NB4 (cell line): Measurements from ENCODE around the gene PCLO.

ENCODE experiments used
- POLR2A ChIP-seq: IDR thresholded peaks from 2 replicates; pipeline ENCODE4 v1.6.1; 2011; ENCODE audit warnings: mild to moderate bottlenecking; ENCODE audit not compliant: insufficient read length; ENCODE audit errors: extremely low read depth
- TF ChIP-seq, protein P1 (sequence below): IDR thresholded peaks from one replicate; pipeline ENCODE4 v1.5.1; 2012; ENCODE audit warnings: low read depth, low read length

DNA sequence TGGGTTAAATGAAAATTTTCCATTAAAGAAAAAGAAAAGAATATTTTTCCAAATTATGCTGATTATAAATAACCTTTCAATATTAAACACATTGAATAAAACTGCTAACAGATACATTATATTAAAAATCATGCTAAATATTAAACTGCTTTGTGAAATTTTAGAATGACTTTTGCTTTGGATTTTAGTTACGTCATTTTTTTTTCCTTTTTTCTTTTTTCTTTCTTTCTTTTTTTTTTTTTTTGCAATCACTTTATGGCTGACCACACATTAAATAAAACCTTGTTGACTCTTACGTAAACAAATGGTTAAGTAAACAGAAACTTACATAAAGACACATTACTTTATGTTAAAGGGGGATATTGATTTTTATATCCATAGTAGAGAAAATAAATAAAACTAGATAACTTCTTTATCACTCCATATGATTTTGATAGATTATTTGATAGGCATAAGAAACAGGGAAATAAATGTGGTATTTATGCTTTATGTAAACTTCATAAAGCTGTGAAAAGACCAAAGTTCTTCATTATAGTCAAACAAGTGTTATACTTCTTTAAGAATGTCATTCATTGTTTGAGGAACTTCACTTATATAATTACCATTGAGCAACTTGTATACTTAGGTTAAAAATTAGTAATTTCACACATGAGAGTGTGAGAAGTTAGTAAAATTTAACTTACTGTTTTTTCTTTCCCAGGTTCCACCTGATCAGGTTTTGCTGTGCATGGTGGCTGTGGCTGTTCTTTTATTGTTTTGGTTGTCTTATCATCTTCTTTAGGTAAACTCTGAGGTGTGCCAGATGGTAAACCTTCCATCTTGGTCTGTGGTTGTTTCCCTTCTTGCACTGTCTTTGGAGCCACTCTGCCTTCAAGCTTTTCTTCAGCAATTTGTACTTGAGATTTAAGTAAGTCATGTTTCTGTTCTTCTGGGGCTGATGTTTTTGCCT, 197.3 kb downstream of the PCLO start:
- no peak for TF ChIP-seq POLR2A
- TF ChIP-seq, protein P1, sequence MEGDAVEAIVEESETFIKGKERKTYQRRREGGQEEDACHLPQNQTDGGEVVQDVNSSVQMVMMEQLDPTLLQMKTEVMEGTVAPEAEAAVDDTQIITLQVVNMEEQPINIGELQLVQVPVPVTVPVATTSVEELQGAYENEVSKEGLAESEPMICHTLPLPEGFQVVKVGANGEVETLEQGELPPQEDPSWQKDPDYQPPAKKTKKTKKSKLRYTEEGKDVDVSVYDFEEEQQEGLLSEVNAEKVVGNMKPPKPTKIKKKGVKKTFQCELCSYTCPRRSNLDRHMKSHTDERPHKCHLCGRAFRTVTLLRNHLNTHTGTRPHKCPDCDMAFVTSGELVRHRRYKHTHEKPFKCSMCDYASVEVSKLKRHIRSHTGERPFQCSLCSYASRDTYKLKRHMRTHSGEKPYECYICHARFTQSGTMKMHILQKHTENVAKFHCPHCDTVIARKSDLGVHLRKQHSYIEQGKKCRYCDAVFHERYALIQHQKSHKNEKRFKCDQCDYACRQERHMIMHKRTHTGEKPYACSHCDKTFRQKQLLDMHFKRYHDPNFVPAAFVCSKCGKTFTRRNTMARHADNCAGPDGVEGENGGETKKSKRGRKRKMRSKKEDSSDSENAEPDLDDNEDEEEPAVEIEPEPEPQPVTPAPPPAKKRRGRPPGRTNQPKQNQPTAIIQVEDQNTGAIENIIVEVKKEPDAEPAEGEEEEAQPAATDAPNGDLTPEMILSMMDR: no peak
